NK-92 (cell line): ENCODE data around the gene LY6G6C.
"Not testable (repeated sequence)": the region's sequence is repeated elsewhere in the genome, so short reads cannot be mapped to it uniquely, and the experiment has no call there.

Experiments used
- DNase-seq: peaks from one replicate; lab custom pipeline; 2025; ENCODE audit not compliant: unreplicated experiment; lab: John Stamatoyannopoulos, UW

LY6G6C gene

GRCh38 chr6:31727717-31728671 lies 6.4 kb upstream of the LY6G6C start:
- no peak for DNase-seq

DNA sequence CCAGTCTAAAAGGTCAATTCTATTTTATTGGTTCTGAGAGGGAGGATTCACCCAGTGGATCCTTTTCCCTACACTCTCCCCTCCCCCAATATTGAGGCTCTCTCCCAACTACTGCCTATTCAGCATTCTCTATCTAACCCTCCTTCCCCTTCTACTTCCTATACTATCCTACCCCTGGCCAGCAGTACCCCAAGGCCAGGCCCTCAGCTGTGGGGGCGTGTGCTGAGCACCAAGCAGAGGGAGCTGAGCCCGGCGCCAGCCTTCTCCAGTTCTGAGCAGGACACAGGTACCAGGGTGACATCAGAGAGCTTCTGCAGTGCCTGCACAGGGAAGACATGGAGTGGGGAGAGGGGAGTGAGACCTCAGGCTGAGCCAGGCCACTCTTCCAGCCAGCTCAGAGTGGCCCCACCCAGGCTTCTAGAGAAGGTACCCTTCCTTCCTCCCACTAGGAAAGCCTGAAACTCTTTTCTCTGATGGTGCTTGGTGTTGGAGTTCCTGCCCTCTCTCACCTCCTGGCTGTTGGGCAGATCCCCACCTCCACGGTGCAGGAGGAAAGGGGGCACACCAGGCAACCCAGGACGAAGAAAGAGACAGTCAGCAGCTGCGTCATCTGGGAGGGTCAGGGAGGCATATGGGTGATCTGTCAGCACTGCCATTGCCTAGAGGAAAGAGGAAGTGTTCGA lies 5.6 kb upstream of the LY6G6C start:
- no peak for DNase-seq

DNA sequence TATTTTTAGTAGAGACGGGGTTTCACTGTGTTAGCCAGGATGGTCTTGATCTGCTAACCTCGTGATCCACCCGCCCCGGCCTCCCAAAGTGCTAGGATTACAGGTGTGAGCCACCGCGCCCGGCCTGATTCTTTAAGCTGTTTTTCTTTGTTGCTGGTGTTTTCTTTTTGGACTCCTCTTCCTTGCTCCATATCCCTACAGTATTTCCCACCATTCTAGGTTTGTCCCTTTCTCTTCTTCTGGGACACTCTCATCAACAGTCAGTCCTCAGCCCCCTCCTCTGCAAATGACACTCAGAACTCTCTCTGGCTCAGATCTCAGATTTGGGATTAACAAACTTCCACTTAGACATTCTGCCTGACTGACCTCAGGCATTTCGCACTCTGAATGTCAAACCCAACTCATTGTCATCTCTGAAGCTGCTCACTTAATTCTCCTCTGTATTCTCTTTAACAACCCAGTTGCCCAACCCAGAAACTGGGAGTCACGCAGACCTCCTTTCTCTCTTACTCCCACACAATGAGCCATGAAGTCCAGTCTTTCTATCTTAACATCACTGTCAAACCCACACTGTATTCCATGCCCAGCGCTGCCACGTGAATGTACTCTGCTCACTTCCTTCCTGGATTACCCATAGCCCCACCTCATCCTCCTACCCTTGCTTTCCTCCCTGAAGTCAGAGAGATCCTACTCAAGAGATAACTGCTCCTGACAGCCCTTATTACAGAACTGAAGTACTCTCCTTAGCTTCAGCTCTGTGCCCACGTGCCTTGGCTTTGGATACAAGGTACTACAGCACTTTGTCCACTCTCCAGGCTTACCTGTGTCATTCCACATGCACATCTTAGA lies 4.2 kb upstream of the LY6G6C start:
- no peak for DNase-seq

- DNase-seq, result no peak
These were observed 2.6 kb upstream of the LY6G6C start for GRCh38 chr6:31723980-31724691.

GRCh38 chr6:31723245-31723979 lies 1.9 kb upstream of the LY6G6C start, which contains the start of gene MPIG6B:
Gene MPIG6B, plus strand, starts transcription at chr6:31723373. Its CDS starts 11 bp downstream, at chr6:31723384.
- DNase-seq, result no peak

DNA sequence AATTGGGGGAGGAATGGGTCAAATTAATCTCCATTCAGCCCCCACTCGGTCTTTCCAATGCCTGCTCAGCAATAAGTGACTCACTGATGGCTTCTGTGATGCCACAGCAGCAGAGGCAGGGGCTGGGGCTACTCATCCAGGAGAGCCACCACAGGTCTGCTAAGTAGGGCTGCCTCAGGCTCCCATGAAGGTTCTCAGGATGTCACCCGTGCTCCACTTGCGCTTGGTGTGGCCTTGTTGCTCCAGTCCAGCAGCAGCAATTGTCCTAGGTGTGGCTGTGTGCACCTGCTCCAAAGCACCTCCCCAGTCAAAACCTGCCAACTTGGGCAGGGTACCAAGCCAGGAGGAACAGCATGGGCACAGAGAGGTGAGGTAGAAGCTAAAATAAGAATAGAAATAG lies 627 bp upstream of the LY6G6C start:
- DNase-seq, result no peak

DNA sequence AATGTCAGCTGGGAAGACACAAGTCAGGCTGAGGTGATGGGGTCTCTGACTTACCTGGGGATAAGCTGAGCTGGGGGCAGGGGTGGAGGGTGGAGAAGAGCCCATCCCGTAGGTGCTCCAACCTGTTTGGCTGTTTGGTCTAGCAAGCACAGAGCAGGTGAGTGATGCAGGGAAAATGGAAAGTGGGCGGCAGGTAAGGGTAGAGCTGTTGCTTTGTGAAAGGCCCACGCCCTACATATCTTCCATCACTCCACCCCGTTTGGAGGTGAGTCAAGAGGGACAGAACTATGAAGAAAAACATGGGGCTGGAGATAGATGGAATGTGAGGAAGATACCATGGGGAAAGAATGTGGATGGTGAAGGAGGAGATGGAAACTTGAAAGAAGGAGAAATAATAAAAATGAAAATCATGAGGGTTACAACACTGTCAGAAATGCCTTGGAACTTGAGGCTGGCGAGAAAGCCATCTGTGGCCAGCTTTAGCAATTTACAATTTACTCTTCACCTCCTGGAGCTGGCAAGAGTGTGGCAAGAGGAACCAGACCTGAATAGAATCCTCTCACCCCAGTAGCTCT lies 1.3 kb downstream of the LY6G6C start:
- DNase-seq, result no peak

- no peak for DNase-seq
These were observed 2.5 kb downstream of the LY6G6C start for GRCh38 chr6:31719001-31719400.

DNA sequence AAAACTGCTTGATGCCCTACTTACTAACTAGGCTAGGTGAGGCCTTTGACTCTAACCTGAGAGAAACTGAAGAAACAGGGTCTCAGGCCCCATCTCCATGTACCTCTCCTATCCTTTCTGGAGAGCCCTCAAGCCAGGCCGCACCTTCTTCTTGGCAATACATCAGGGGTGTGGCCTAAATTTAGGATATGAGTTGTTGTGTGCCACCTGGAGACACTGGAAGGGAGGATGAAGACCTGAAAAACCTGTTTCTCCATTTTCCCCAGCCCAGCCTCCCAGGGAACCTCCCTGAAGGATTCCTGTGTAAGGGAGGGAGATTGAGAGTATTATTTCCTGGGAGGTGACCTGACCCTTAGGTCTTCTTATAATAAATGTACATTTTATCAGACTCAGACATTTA lies 3.3 kb downstream of the LY6G6C start:
- DNase-seq, result no peak

DNA sequence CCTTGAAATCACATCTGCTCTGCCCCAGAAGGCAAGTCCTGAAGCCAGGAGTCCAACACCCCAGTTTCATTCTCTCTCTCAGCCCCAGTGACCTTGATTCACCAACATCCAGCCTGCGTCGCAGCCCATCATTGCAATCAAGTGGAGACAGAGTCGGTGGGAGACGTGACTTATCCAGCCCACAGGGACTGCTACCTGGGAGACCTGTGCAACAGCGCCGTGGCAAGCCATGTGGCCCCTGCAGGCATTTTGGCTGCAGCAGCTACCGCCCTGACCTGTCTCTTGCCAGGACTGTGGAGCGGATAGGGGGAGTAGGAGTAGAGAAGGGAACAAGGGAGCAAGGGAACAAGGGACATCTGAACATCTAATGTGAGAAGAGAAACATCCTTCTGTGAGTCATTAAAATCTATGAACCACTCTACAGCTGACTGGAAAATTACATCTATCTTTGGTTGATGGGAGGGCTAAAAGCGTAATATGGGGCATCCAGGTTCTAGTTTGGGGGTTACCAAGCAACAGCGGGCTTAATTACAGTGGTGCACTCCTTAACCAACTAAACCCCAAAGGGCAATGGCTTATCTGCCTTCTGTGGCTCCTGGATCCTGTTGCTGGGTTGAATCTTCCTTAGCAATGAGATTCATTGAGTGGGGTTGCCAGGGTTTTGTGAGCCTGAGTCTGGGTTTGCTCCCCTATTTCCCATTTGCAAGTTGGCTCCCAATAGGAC lies 3.9 kb downstream of the LY6G6C start:
- DNase-seq, result no peak

GRCh38 chr6:31715022-31715958 lies 6.3 kb downstream of the LY6G6C start, which contains the start of gene LY6G6D:
Gene LY6G6D, plus strand, starts transcription at chr6:31715348. Its CDS starts 8 bp downstream, at chr6:31715356.
- no peak for DNase-seq

GRCh38 chr6:31713991-31714684 lies 7.4 kb downstream of the LY6G6C start:
- DNase-seq, result no peak

DNA sequence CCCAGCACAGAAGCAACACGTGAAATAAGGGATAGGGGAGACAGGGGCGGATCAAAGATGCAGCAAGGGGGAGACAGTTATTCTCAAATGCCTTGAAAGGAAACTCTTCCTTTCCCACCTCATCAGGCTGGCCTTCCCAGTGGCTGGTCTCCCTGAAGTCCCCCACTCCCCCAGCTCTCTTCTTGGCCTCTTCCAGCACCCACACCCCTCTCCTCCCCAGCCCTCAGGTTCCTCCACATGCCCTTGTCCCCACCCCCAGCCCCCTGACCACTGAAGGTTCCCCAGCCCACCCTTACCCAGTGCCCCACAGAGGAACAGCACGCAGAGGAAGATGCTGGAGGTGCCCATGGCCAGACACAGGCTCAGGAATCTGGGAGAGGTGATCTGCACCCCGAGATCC lies 8.1 kb downstream of the LY6G6C start:
- DNase-seq, result no peak

DNA sequence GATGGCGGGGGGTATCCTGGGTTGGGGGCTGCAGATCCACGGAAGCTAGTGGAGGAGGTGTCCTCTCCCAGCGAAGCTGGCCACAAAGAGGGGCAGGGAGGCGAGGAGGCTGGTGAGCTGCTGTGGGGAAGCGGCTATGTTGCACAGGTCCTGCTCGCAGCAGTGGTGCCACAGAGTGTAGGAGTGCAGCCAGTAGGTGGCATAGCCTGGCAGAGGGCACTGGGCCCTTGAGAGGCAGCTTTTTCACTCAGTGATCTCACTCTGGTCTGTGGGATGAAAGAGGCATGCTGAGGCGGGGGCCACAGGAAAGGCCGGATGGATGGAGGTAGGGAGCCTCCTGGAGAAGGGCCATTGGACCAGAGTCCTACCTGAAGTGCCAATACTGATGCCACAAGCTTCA lies 9.2 kb downstream of the LY6G6C start:
- DNase-seq, result no peak

- no peak for DNase-seq
These were observed 10.3 kb downstream of the LY6G6C start for GRCh38 chr6:31711233-31711632.

GRCh38 chr6:31710523-31711219 lies 10.9 kb downstream of the LY6G6C start:
- DNase-seq, result no peak

GRCh38 chr6:31709157-31709556 lies 12.4 kb downstream of the LY6G6C start:
- DNase-seq, result not testable (repeated sequence)
